Epithelial cell of umbilical artery (primary cell): Measurements from ENCODE around the gene SP140L. TPM values are rescaled to one million over a fixed set of nuclear protein-coding genes. Genes with fewer than 3 reads are reported as not detected.

Source experiments
- total RNA-seq: library from RNA; depleted of rRNA; stranded (reverse); fragments of >200 nt; gene quantifications from 2 replicates; pipeline ENCODE4 v1.2.3, GENCODE V29; 2014

Gene SP140L
- total RNA-seq = 6.2 and 9.9 TPM in 2 replicates

DNA sequence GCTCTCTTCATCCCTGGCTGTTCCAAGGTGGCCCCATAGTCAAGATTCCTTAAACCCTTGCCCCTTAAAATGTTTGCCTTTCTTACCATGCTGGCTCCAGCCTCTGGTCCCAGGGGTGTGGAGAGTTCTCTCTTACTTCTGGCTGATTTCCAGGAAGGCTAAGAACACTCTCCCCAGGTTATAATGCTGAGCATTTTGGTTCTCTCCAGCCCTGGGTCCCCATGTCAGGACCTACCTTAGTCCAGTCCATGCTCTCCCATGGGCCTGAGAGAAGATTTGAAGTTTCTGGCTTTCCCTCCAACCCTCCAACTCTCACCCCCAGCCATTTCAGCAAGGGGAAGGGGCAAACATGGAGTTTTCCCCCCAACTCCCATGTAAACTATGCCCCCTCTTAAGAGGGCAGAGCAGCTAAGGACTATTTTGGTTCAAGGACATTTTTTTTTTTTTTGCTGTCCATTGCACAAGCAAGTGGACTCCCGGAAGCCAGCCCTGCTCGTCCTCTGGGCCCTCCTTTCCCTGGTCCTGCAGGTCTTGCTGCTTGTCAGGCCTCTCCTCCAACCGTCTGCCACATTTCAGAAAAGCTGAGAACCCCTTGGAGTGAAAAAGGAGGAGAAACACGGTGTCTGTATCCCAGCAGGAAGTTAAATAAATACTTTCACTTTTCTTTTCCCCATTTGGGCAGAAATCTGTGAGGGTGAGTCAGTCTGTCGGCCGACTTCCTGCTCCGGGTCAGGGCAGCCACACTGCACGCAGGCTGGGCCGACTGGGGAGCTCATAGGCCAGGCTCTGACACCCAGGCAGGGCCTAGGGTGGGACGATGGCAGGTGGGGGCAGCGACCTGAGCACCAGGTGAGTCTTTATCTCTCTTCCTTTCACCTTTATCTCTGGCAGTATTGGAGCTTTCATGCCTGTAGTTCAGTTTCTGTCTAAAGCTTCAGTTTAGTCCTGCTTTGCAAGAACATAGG is at the start of gene SP140L:
TSS of gene SP140L (plus strand) at position 741 of the 965 bp plus-strand sequence. CDS start at position 818, 77 bp downstream.

DNA sequence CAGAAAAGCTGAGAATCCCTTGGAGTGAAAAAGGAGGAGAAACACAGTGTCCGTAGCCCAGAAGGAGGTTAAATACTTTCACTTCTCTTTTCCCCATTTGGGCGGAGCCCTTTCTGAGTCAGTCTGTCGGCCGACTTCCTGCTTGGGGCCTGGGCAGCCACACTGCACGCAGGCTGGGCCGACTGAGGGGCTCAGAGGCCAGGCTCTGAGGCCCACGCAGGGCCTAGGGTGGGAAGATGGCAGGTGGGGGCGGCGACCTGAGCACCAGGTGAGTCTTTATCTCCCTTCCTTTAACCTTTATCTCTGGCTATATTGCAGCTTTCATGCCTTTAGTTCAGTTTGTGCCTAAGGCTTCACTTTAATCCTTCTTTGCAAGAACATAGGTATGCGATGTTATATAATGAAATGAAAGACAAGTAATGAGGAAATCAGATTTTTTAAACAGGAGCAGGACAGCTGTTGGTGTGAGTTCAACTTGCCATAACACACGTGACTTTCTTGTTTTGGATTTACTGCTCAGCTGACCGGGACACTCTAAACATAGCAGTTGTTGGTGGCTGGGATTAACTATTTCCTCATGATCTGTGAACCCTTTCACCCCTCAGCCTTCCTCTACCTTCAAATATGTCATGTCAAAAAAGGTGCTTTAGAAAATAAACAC is 89.2 kb downstream of the SP140L start, which contains the start of gene SP100:
TSS of gene SP100 (plus strand) at position 141 of the 661 bp plus-strand sequence. CDS start at position 237, 96 bp downstream.

Other genes with a start within 250 kb of the SP140L start
- 2.6 and 9.3 TPM in 2 replicates for gene SP110, start 107.2 kb upstream of the SP140L start, total RNA-seq
- gene SP140, start 101.5 kb upstream of the SP140L start, total RNA-seq = not detected in 2 replicates
- 75.7 and 159 TPM in 2 replicates for gene SP100, start 89.0 kb downstream of the SP140L start, total RNA-seq